Small intestine (tissue), 7 donors: ENCODE results near the gene CD247. TPM values are rescaled to one million over a fixed set of nuclear protein-coding genes. Genes with fewer than 3 reads are reported as not detected.

ENCODE experiments used
- DNase-seq, 2 donors: peaks; one replicate each; pipeline versions ENCODE4 v3.0.0 to v3.0.0-alpha.2; 2013
- FAIRE-seq: peaks from 2 replicates; lab custom pipeline; 2012; peaks lifted over from hg19 to GRCh38; lab: Jason Lieb, UNC
- H3K27ac ChIP-seq, 3 donors: one replicate each; pipeline ENCODE4 v1.5.1; 2013; ENCODE audit warnings: low read length in 2 of 3, mild to moderate bottlenecking in 2 of 3, control low read depth in 1 of 3, inconsistent platforms in 1 of 3, low read depth in 1 of 3, moderate library complexity in 1 of 3
- H3K27me3 ChIP-seq, 3 donors: one replicate each; pipeline ENCODE4 v1.6.1; 2013; ENCODE audit warnings: low read length in 3 of 3, inconsistent platforms in 1 of 3; ENCODE audit not compliant: control insufficient read depth in 3 of 3, insufficient read depth in 3 of 3
- H3K36me3 ChIP-seq, 3 donors: one replicate each; pipeline ENCODE4 v1.6.1; 2013; ENCODE audit warnings: low read length in 3 of 3, inconsistent platforms in 1 of 3, low read depth in 1 of 3, mild to moderate bottlenecking in 1 of 3, moderate library complexity in 1 of 3; ENCODE audit not compliant: control insufficient read depth in 3 of 3, insufficient read depth in 2 of 3
- H3K4me1 ChIP-seq, 3 donors: one replicate each; pipeline ENCODE4 v1.6.1; 2013; ENCODE audit warnings: low read length in 2 of 3, inconsistent platforms in 1 of 3, low read depth in 1 of 3, mild to moderate bottlenecking in 1 of 3, moderate library complexity in 1 of 3; ENCODE audit not compliant: control insufficient read depth in 3 of 3, insufficient read depth in 2 of 3
- H3K4me3 ChIP-seq, 3 donors: one replicate each; pipeline ENCODE4 v1.5.1; 2013; ENCODE audit warnings: low read length in 3 of 3, control low read depth in 1 of 3, inconsistent platforms in 1 of 3, low read depth in 1 of 3, mild to moderate bottlenecking in 1 of 3, moderate library complexity in 1 of 3
- H3K9me3 ChIP-seq, 2 donors: one replicate each; pipeline ENCODE4 v1.6.1; 2013; ENCODE audit warnings: low read depth in 1 of 2, low read length in 1 of 2; ENCODE audit not compliant: control insufficient read depth in 2 of 2, insufficient read depth in 1 of 2
- WGBS, 3 donors: extraction: QIAGEN DNeasy Blood & Tissue Kit; methylation state at CpG; one replicate each; pipeline ENCODE4 v1.1.7; 2013; 5-methylcytosine and 5-hydroxymethylcytosine counted together
- polyA plus RNA-seq, 4 donors: library from polyadenylated mRNA; stranded (reverse) in 3 of 4; unstranded in 1 of 4; fragments of 200-250 nt in 3 of 4; fragments of 120-200 nt in 1 of 4; gene quantifications; one replicate each; pipeline versions ENCODE4 v1.2.1 to v1.2.3, GENCODE V29; 2013
- donor health status: healthy with polysubstance abuse.
- donor health status: control.
- donor health status: control.
- donor health status: Bipolar disorder and iron deficiency.
- donor health status: healthy.

The CD247 gene
- polyA plus RNA-seq, 4 donors, result 0.45 to 5.0 (median 3.2) TPM

- Histone ChIP-seq H3K36me3 (no peaks in the 10 kb centered on the region), H3K9me3 (no peaks in the 10 kb centered on the region), H3K4me1 (no peaks in the 10 kb centered on the region), H3K27me3 (no peaks in the 10 kb centered on the region), H3K4me3 (no peak overlapping the region), H3K27ac (no peak overlapping the region)
- FAIRE-seq, result no peak
- WGBS, 3 donors, result 48 to 86% (median 84%) methylated on average over 5 to 7 of the region's 7 CpGs
- no peak for DNase-seq
Measured at GRCh38 chr1:167483790-167484189, 34.5 kb downstream of the CD247 start.

- Histone ChIP-seq H3K9me3 (no peaks in the 10 kb centered on the region), H3K36me3 (no peaks in the 10 kb centered on the region), H3K4me1 (no peaks in the 10 kb centered on the region), H3K4me3 (no peak overlapping the region), H3K27me3 (no peaks in the 10 kb centered on the region), H3K27ac (no peak overlapping the region)
- FAIRE-seq (no peak), DNase-seq (no peak)
- 70 to 78% (median 74%) methylated on average over 4 of the region's 4 CpGs for WGBS, 3 donors
Measured at GRCh38 chr1:167482184-167482583, 36.1 kb downstream of the CD247 start.

GRCh38 chr1:167479331-167479979, 38.9 kb downstream of the CD247 start:
- H3K4me3 ChIP-seq, result no peak overlapping the region
- H3K27me3 ChIP-seq, result no peaks in the 10 kb centered on the region
- no peak for FAIRE-seq
- no peaks in the 10 kb centered on the region for H3K4me1 ChIP-seq
- no peaks in the 10 kb centered on the region for H3K9me3 ChIP-seq
- H3K36me3 ChIP-seq, result no peaks in the 10 kb centered on the region
- no peak for DNase-seq
- 71 to 88% (median 85%) methylated on average over 10 of the region's 10 CpGs for WGBS, 3 donors
- no peak overlapping the region for H3K27ac ChIP-seq

- H3K27ac ChIP-seq, result no peak overlapping the region
- H3K36me3 ChIP-seq, result no peaks in the 10 kb centered on the region
- no peak overlapping the region for H3K4me3 ChIP-seq
- no peaks in the 10 kb centered on the region for H3K27me3 ChIP-seq
- FAIRE-seq (no peak), DNase-seq (no peak)
- WGBS, 3 donors, result 68 to 89% (median 81%) methylated on average over 5 of the region's 5 CpGs
- H3K4me1 ChIP-seq, result no peaks in the 10 kb centered on the region
- no peaks in the 10 kb centered on the region for H3K9me3 ChIP-seq
Measured at GRCh38 chr1:167477986-167478385, 40.3 kb downstream of the CD247 start.

- no peak for DNase-seq
- 97 to 100% (median 98%) methylated on average over 2 of the region's 2 CpGs for whole genome bisulfite sequencing, 3 donors
- no peaks in the 10 kb centered on the region for H3K9me3 ChIP-seq
- no peak overlapping the region for H3K4me3 ChIP-seq
- H3K27ac ChIP-seq, result no peak overlapping the region
- H3K27me3 ChIP-seq, result no peaks in the 10 kb centered on the region
- no peak for FAIRE-seq
- H3K4me1 ChIP-seq, result no peaks in the 10 kb centered on the region
- H3K36me3 ChIP-seq, result no peaks in the 10 kb centered on the region
Measured at GRCh38 chr1:167476061-167476460, 42.3 kb downstream of the CD247 start.

GRCh38 chr1:167474191-167474641, 44.1 kb downstream of the CD247 start:
- DNase-seq, result no peak
- H3K9me3 ChIP-seq, result no peaks in the 10 kb centered on the region
- no peaks in the 10 kb centered on the region for H3K36me3 ChIP-seq
- FAIRE-seq, result no peak
- H3K27ac ChIP-seq, result no peak overlapping the region
- no peaks in the 10 kb centered on the region for H3K27me3 ChIP-seq
- no peak overlapping the region for H3K4me3 ChIP-seq
- no peaks in the 10 kb centered on the region for H3K4me1 ChIP-seq
- WGBS, 3 donors, result 67 to 82% (median 72%) methylated on average over 5 of the region's 5 CpGs

- H3K4me1 ChIP-seq, result no peaks in the 10 kb centered on the region
- H3K9me3 ChIP-seq, result no peaks in the 10 kb centered on the region
- no peak overlapping the region for H3K27ac ChIP-seq
- no peak overlapping the region for H3K4me3 ChIP-seq
- no peaks in the 10 kb centered on the region for H3K36me3 ChIP-seq
- WGBS, 3 donors, result 50 to 59% (median 57%) methylated on average over 5 of the region's 5 CpGs
- FAIRE-seq, result no peak
- H3K27me3 ChIP-seq, result no peaks in the 10 kb centered on the region
- no peak for DNase-seq
Measured at GRCh38 chr1:167473761-167474160, 44.6 kb downstream of the CD247 start.

GRCh38 chr1:167472752-167473521, 45.4 kb downstream of the CD247 start:
- Histone ChIP-seq H3K27ac (no peak overlapping the region), H3K4me3 (no peak overlapping the region), H3K4me1 (no peaks in the 10 kb centered on the region), H3K27me3 (no peaks in the 10 kb centered on the region), H3K9me3 (no peaks in the 10 kb centered on the region), H3K36me3 (no peaks in the 10 kb centered on the region)
- no peak for FAIRE-seq
- WGBS, 3 donors, result 71 to 82% (median 79%) methylated on average over 10 of the region's 10 CpGs
- DNase-seq, result no peak
